Calu3 (cell line): ENCODE data around the gene HOXB4. TPM values are rescaled to one million over a fixed set of nuclear protein-coding genes. Genes with fewer than 3 reads are reported as not detected.
A peak's percentile ranks its signal among the peaks of the same experiment; 100 is the strongest.

ENCODE experiments used
- BruUV-seq: library from RNA; stranded (reverse); fragments of 400-500 nt; replicated peaks from 2 replicates; lab custom pipeline; 2021; lab: Mats Ljungman, UMichigan
- CTCF ChIA-PET: fragments of 300-600 bp; sonication (Branson Sonifier 250); formaldehyde crosslinking; loops from one replicate; lab custom pipeline; 2022; ENCODE audit warnings: antibody characterized with exemption; lab: Charles Lee
- DNase-seq: peaks from one replicate; pipeline ENCODE4 v3.0.0; 2022
- H3K27ac Mint-ChIP-seq: one replicate; pipeline ENCODE4 v1.8.0; 2022; ENCODE audit warnings: mixed read lengths; ENCODE audit not compliant: unreplicated experiment
- H3K27me3 Mint-ChIP-seq: one replicate; pipeline ENCODE4 v1.8.0; 2022; ENCODE audit warnings: mixed read lengths; ENCODE audit not compliant: unreplicated experiment
- H3K36me3 Mint-ChIP-seq: one replicate; pipeline ENCODE4 v1.8.0; 2022; ENCODE audit warnings: mild to moderate bottlenecking, moderate library complexity, mixed read lengths; ENCODE audit not compliant: insufficient read depth, unreplicated experiment
- H3K4me1 Mint-ChIP-seq: one replicate; pipeline ENCODE4 v1.8.0; 2022; ENCODE audit warnings: mild to moderate bottlenecking, low read depth, mixed read lengths; ENCODE audit not compliant: unreplicated experiment
- H3K4me3 Mint-ChIP-seq: one replicate; pipeline ENCODE4 v1.8.0; 2022; ENCODE audit warnings: mild to moderate bottlenecking, low read depth, moderate library complexity, mixed read lengths; ENCODE audit not compliant: unreplicated experiment
- H3K9me3 Mint-ChIP-seq: one replicate; pipeline ENCODE4 v1.8.0; 2022; ENCODE audit warnings: low read depth, mixed read lengths; ENCODE audit not compliant: unreplicated experiment
- CTCF ChIP-seq: fragments of 200-600 bp; IDR thresholded peaks from one replicate; pipeline ENCODE4 v1.8.0; 2022; ENCODE audit warnings: antibody characterized with exemption; ENCODE audit not compliant: unreplicated experiment
- intact Hi-C: fragments of 100-400 bp; cut with micrococcal nuclease; formaldehyde crosslinking; loops from one replicate; pipeline ENCODE4 v1.10.0; 2022; ENCODE audit not compliant: unreplicated experiment
- total RNA-seq: library from RNA; stranded (reverse); gene quantifications from 2 replicates; pipeline ENCODE4 v1.2.3, GENCODE V29; 2022

The HOXB4 gene
- total RNA-seq, 1 experiment from 2014 or later, result 28.0 TPM

GRCh38 chr17:48597528-48597777, 19.3 kb upstream of the HOXB4 start:
- CTCF ChIA-PET, result interaction anchor here (1.0 kb wide), 1 partner anchor 9 kb away, joined by 4 read pairs; no protein-coding TSS in a partner anchor
- peaks cover 96% of the 10 kb centered on the region for H3K36me3 Mint-ChIP-seq
- DNase-seq, result no peak
- BruUV-seq, result no TSS peak
- peak overlapping the region; percentile 95 for H3K27ac Mint-ChIP-seq
- peak overlapping the region; percentile 88 for H3K4me3 Mint-ChIP-seq
- intact Hi-C loops, result no loop called here
- peaks cover 75% of the 10 kb centered on the region for H3K4me1 Mint-ChIP-seq
- no peaks in the 10 kb centered on the region for H3K9me3 Mint-ChIP-seq
- TF ChIP-seq CTCF, result no peak
- H3K27me3 Mint-ChIP-seq, result peaks cover 8% of the 10 kb centered on the region

- Mint-ChIP-seq H3K27ac (peak overlapping the region; percentile 95), H3K27me3 (peaks cover 8% of the 10 kb centered on the region), H3K9me3 (no peaks in the 10 kb centered on the region), H3K4me1 (peaks cover 75% of the 10 kb centered on the region), H3K36me3 (peaks cover 96% of the 10 kb centered on the region), H3K4me3 (peak overlapping the region; percentile 88)
- intact Hi-C loops, result no loop called here
- BruUV-seq, result no TSS peak
- TF ChIP-seq CTCF, result no peak
- CTCF ChIA-PET, result interaction anchor here (0.6 kb wide), 1 partner anchor 17 kb away, joined by 3 read pairs; no protein-coding TSS in a partner anchor
- DNase-seq, result peak; percentile 64
These were observed 18.8 kb upstream of the HOXB4 start for GRCh38 chr17:48596735-48597527.

GRCh38 chr17:48596000-48596734, 18.0 kb upstream of the HOXB4 start:
- H3K9me3 Mint-ChIP-seq, result no peaks in the 10 kb centered on the region
- no peak for DNase-seq
- TF ChIP-seq CTCF, result no peak
- intact Hi-C loops, result no loop called here
- H3K27me3 Mint-ChIP-seq, result peaks cover 8% of the 10 kb centered on the region
- peaks cover 74% of the 10 kb centered on the region for H3K4me1 Mint-ChIP-seq
- peak overlapping the region; percentile 88 for H3K4me3 Mint-ChIP-seq
- peaks cover 96% of the 10 kb centered on the region for H3K36me3 Mint-ChIP-seq
- H3K27ac Mint-ChIP-seq, result peak overlapping the region; percentile 95
- no TSS peak for BruUV-seq
- CTCF ChIA-PET, result interaction anchor here (0.7 to 0.9 kb wide), 2 partner anchors 91 to 263 kb away, joined by 3 to 4 read pairs; no protein-coding TSS in a partner anchor

- Mint-ChIP-seq H3K27me3 (peaks cover 8% of the 10 kb centered on the region), H3K9me3 (no peaks in the 10 kb centered on the region), H3K4me3 (peak overlapping the region; percentile 88), H3K4me1 (peaks cover 74% of the 10 kb centered on the region), H3K27ac (peak overlapping the region; percentile 95), H3K36me3 (peaks cover 96% of the 10 kb centered on the region)
- BruUV-seq, result no TSS peak
- no peak for DNase-seq
- intact Hi-C loops, result no loop called here
- TF ChIP-seq CTCF, result no peak
- CTCF ChIA-PET, result interaction anchor here (0.5 to 1.5 kb wide), 5 partner anchors 49 to 470 kb away, joined by 3 to 5 read pairs (median 3); no protein-coding TSS in a partner anchor
These were observed 17.3 kb upstream of the HOXB4 start for GRCh38 chr17:48595278-48595999.
